Measurements from ENCODE around the gene ARHGAP1.

DNA sequence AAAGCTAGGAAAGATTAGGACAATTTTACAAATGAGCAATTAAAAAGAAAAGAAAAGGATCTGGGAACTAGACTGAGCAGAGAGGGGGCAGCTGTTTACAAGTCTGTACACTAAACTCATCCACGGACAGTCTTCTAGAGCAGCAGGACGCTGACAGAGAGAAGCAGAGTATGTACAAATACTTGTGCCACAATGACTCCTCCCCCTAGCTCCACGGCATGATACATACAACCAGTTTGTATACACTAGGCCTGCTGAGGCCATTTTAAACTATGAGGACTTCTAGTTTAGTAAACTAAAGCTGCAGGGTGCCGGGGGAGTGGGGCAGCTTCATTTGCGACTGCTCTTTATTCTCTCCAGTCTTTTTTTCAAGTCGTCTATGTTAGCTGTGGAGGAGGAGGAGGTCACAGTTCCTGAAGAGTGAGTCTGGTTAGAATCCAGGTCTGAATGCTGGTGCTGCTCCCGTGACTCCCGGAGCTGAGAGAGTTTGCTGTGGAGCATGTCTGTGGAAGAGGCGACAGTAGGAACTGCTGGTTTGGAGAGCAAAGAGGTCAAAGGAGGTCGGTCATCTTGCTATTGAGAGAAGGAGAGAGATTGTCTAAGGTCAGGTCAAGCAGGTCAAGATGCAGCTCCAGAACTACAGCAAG, 43.4 kb upstream of the ARHGAP1 start:
- TF ChIP-seq EP300 (conservative IDR thresholded peaks at IDR 0.05; ENCODE audit: poor library complexity, severe bottlenecking) (no peak), REST (IDR thresholded peaks at IDR 0.05; ENCODE audit: borderline replicate concordance) (no peak), EZH2 (IDR thresholded peaks at IDR 0.05; ENCODE audit: borderline replicate concordance, insufficient read depth, low read length, poor library complexity, severe bottlenecking) (no peak), TAF1 (IDR thresholded peaks at IDR 0.05; ENCODE audit: low read depth) (no peak), SMC3 (conservative IDR thresholded peaks at IDR 0.05; ENCODE audit: poor library complexity) (no peak), RAD21 (conservative IDR thresholded peaks at IDR 0.05) (no peak)
- TF ChIP-seq, protein P1, sequence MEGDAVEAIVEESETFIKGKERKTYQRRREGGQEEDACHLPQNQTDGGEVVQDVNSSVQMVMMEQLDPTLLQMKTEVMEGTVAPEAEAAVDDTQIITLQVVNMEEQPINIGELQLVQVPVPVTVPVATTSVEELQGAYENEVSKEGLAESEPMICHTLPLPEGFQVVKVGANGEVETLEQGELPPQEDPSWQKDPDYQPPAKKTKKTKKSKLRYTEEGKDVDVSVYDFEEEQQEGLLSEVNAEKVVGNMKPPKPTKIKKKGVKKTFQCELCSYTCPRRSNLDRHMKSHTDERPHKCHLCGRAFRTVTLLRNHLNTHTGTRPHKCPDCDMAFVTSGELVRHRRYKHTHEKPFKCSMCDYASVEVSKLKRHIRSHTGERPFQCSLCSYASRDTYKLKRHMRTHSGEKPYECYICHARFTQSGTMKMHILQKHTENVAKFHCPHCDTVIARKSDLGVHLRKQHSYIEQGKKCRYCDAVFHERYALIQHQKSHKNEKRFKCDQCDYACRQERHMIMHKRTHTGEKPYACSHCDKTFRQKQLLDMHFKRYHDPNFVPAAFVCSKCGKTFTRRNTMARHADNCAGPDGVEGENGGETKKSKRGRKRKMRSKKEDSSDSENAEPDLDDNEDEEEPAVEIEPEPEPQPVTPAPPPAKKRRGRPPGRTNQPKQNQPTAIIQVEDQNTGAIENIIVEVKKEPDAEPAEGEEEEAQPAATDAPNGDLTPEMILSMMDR (IDR thresholded peaks at IDR 0.05; ENCODE audit: poor library complexity, severe bottlenecking): no peak

Data from neural cell (in vitro differentiated cells).